Neural cell (in vitro differentiated cells): ENCODE data around the gene SKIC8. TPM values are rescaled to one million over a fixed set of nuclear protein-coding genes. Genes with fewer than 3 reads are reported as not detected.

Source experiments
- H2AFZ ChIP-seq: fragments of 200-600, 300-800 bp; sonication (generic), shearing (Covaris generic); 2 replicates; pipeline ENCODE4 v1.6.0; 2014; ENCODE audit warnings: low read depth, mild to moderate bottlenecking, antibody characterized with exemption, low read length, moderate library complexity
- H3F3A ChIP-seq: fragments of 200-600 bp; shearing (Covaris generic); 2 replicates; pipeline ENCODE4 v1.6.1; 2016; ENCODE audit warnings: mild to moderate bottlenecking, moderate library complexity, mixed read lengths, antibody characterized with exemption, low read length; ENCODE audit not compliant: insufficient read depth, poor library complexity, severe bottlenecking
- H3K27ac ChIP-seq: fragments of 200-600, 300-800 bp; sonication (generic), shearing (Covaris generic); 2 replicates; pipeline ENCODE4 v1.5.1; 2014; ENCODE audit warnings: mild to moderate bottlenecking, low read length, moderate library complexity
- H3K27me3 ChIP-seq: fragments of 300-800, 200-600 bp; sonication (generic), shearing (Covaris generic); 2 replicates; pipeline ENCODE4 v1.6.0; 2014; ENCODE audit warnings: mild to moderate bottlenecking, low read depth, low read length, moderate library complexity; ENCODE audit not compliant: insufficient read depth
- H3K36me3 ChIP-seq: fragments of 300-800, 200-600 bp; sonication (generic), shearing (Covaris generic); 2 replicates; pipeline ENCODE4 v1.5.1; 2014; ENCODE audit warnings: mild to moderate bottlenecking, antibody characterized with exemption, low read length, moderate library complexity; ENCODE audit not compliant: insufficient read depth
- H3K4me2 ChIP-seq: fragments of 300-800, 200-600 bp; sonication (generic), shearing (Covaris generic); 2 replicates; pipeline ENCODE4 v1.6.0; 2014; ENCODE audit warnings: mild to moderate bottlenecking, low read length
- H3K4me3 ChIP-seq: fragments of 300-800, 200-600 bp; sonication (generic), shearing (Covaris generic); 2 replicates; pipeline ENCODE4 v1.5.1; 2014; ENCODE audit warnings: mild to moderate bottlenecking, low read length, moderate library complexity
- H3K79me2 ChIP-seq: fragments of 200-600 bp; shearing (Covaris generic); replicated peaks from 2 replicates; pipeline ENCODE4 v1.6.0; 2014; ENCODE audit warnings: mild to moderate bottlenecking, low read length, moderate library complexity; ENCODE audit not compliant: insufficient read depth
- H3K9ac ChIP-seq: fragments of 300-800, 200-600 bp; sonication (generic), shearing (Covaris generic); 2 replicates; pipeline ENCODE4 v1.6.1; 2016; ENCODE audit warnings: mild to moderate bottlenecking, low read length, mixed read lengths
- H3K9me2 ChIP-seq: fragments of 200-600 bp; shearing (Covaris generic); 2 replicates; pipeline ENCODE4 v1.6.1; 2016; ENCODE audit warnings: mild to moderate bottlenecking, low read length, mixed read lengths; ENCODE audit not compliant: insufficient read depth
- H3K9me3 ChIP-seq: fragments of 200-600, 300-800 bp; sonication (generic), shearing (Covaris generic); 2 replicates; pipeline ENCODE4 v1.6.1; 2016; ENCODE audit warnings: mild to moderate bottlenecking, mixed run types, low read length, moderate library complexity, mixed read lengths
- H4K20me1 ChIP-seq: fragments of 200-600 bp; shearing (Covaris generic); 2 replicates; pipeline ENCODE4 v1.6.1; 2016; ENCODE audit warnings: mild to moderate bottlenecking, mixed run types; ENCODE audit not compliant: insufficient read depth
- CTCF ChIP-seq: fragments of 450-650 bp; IDR thresholded peaks from 2 replicates; pipeline ENCODE4 v1.5.1; 2014; ENCODE audit warnings: antibody characterized with exemption, mild to moderate bottlenecking, moderate library complexity; ENCODE audit not compliant: poor library complexity, severe bottlenecking
- EP300 ChIP-seq: fragments of 450-650 bp; conservative IDR thresholded peaks from 2 replicates; pipeline ENCODE4 v1.6.1; 2014; ENCODE audit warnings: antibody characterized with exemption, mild to moderate bottlenecking, moderate library complexity; ENCODE audit not compliant: poor library complexity, severe bottlenecking
- EZH2 ChIP-seq: fragments of 200-600, 300-800 bp; shearing (Covaris generic), sonication (generic); IDR thresholded peaks from 2 replicates; pipeline ENCODE4 v1.6.1; 2014; ENCODE audit warnings: antibody characterized with exemption, low read length, borderline replicate concordance, mild to moderate bottlenecking; ENCODE audit not compliant: insufficient read depth, poor library complexity, severe bottlenecking
- MXI1 ChIP-seq: fragments of 450-650 bp; conservative IDR thresholded peaks from 2 replicates; pipeline ENCODE4 v1.6.1; 2014; ENCODE audit warnings: antibody characterized with exemption, mild to moderate bottlenecking; ENCODE audit not compliant: poor library complexity, severe bottlenecking
- POLR2AphosphoS5 ChIP-seq: IDR thresholded peaks from 2 replicates; pipeline ENCODE4 v1.6.1; 2012
- RAD21 ChIP-seq: fragments of 450-650 bp; conservative IDR thresholded peaks from 2 replicates; pipeline ENCODE4 v1.6.1; 2014; ENCODE audit warnings: antibody characterized with exemption, mild to moderate bottlenecking, moderate library complexity
- REST ChIP-seq: IDR thresholded peaks from 2 replicates; pipeline ENCODE4 v1.6.1; 2012; ENCODE audit warnings: borderline replicate concordance
- SMC3 ChIP-seq: fragments of 450-650 bp; conservative IDR thresholded peaks from 2 replicates; pipeline ENCODE4 v1.6.1; 2014; ENCODE audit warnings: antibody characterized with exemption, mild to moderate bottlenecking, moderate library complexity; ENCODE audit not compliant: poor library complexity
- TAF1 ChIP-seq: IDR thresholded peaks from 2 replicates; pipeline ENCODE4 v1.6.1; 2012; ENCODE audit warnings: low read depth
- polyA plus RNA-seq: library from polyadenylated mRNA; depleted of rRNA; stranded (reverse); fragments of >200 nt; gene quantifications from 2 replicates; pipeline ENCODE4 v1.2.3, GENCODE V29; 2014

The SKIC8 gene
- polyA plus RNA-seq, 1 donor from 2014 or later, result 170 TPM

- Histone ChIP-seq H3K9me2 (no peaks in the 10 kb centered on the region), H4K20me1 (no peaks in the 10 kb centered on the region), H3K9ac (no peak overlapping the region), H3K4me3 (no peak overlapping the region), H3F3A (no peaks in the 10 kb centered on the region), H3K36me3 (no peaks in the 10 kb centered on the region), H3K9me3 (no peaks in the 10 kb centered on the region), H2AFZ (no peak overlapping the region), H3K27me3 (no peaks in the 10 kb centered on the region), H3K27ac (no peak overlapping the region), H3K79me2 (no peaks in the 10 kb centered on the region), H3K4me2 (no peak overlapping the region)
- TF ChIP-seq CTCF (no peak), TAF1 (no peak), REST (no peak), SMC3 (no peak), RAD21 (no peak), EP300 (no peak), MXI1 (no peak)
Measured at GRCh38 chr15:78244893-78245292, 54.5 kb downstream of the SKIC8 start.

- Histone ChIP-seq H2AFZ (no peak overlapping the region), H3K4me2 (no peak overlapping the region), H3K9me2 (no peaks in the 10 kb centered on the region), H3K4me3 (no peak overlapping the region), H3K9me3 (no peaks in the 10 kb centered on the region), H3K36me3 (no peaks in the 10 kb centered on the region), H3F3A (no peaks in the 10 kb centered on the region), H3K27me3 (no peaks in the 10 kb centered on the region), H3K9ac (no peak overlapping the region), H3K27ac (no peak overlapping the region), H3K79me2 (no peaks in the 10 kb centered on the region), H4K20me1 (no peaks in the 10 kb centered on the region)
- TF ChIP-seq CTCF, result no peak
- TF ChIP-seq POLR2AphosphoS5, result no peak
- TF ChIP-seq TAF1, result no peak
- TF ChIP-seq EZH2, result no peak
- no peak for TF ChIP-seq EP300
- TF ChIP-seq MXI1, result no peak
- TF ChIP-seq RAD21, result no peak
- TF ChIP-seq REST, result no peak
- no peak for TF ChIP-seq SMC3
Measured at GRCh38 chr15:78244101-78244500, 55.3 kb downstream of the SKIC8 start.
